Measurements from ENCODE around the gene STRBP.

STRBP gene

GRCh38 chr9:123102375-123103113 lies 165.8 kb downstream of the STRBP start:
- DNase-seq (ENCODE audit: low read depth in 2 of 3, low spot score in 1 of 3) = no peak

- no peak for DNase-seq (ENCODE audit: low read depth in 2 of 3, low spot score in 1 of 3)
Measured at GRCh38 chr9:123099548-123099947, 168.8 kb downstream of the STRBP start.

GRCh38 chr9:123099042-123099441 lies 169.3 kb downstream of the STRBP start:
- DNase-seq (ENCODE audit: low read depth in 2 of 3, low spot score in 1 of 3) = no peak

GRCh38 chr9:123098096-123098459 lies 170.3 kb downstream of the STRBP start:
- no peak for DNase-seq (ENCODE audit: low read depth in 2 of 3, low spot score in 1 of 3)

- no peak for DNase-seq (ENCODE audit: low read depth in 2 of 3, low spot score in 1 of 3)
Measured at GRCh38 chr9:123097430-123098095, 170.8 kb downstream of the STRBP start.

GRCh38 chr9:123096987-123097386 lies 171.4 kb downstream of the STRBP start:
- DNase-seq (ENCODE audit: low read depth in 2 of 3, low spot score in 1 of 3) = no peak

- DNase-seq (ENCODE audit: low read depth in 2 of 3, low spot score in 1 of 3) = no peak
Measured at GRCh38 chr9:123093141-123093540, 175.2 kb downstream of the STRBP start.

- DNase-seq (ENCODE audit: low read depth in 2 of 3, low spot score in 1 of 3) = no peak
Measured at GRCh38 chr9:123091459-123091858, 176.9 kb downstream of the STRBP start.

- no peak for DNase-seq (ENCODE audit: low read depth in 2 of 3, low spot score in 1 of 3)
Measured at GRCh38 chr9:123090956-123091355, 177.4 kb downstream of the STRBP start.

- DNase-seq (ENCODE audit: low read depth in 2 of 3, low spot score in 1 of 3) = no peak
Measured at GRCh38 chr9:123090198-123090896, 178.0 kb downstream of the STRBP start.

GRCh38 chr9:123089790-123090189 lies 178.6 kb downstream of the STRBP start:
- DNase-seq (ENCODE audit: low read depth in 2 of 3, low spot score in 1 of 3) = no peak

- DNase-seq (ENCODE audit: low read depth in 2 of 3, low spot score in 1 of 3) = no peak
Measured at GRCh38 chr9:123089040-123089439, 179.3 kb downstream of the STRBP start.

- DNase-seq (ENCODE audit: low read depth in 2 of 3, low spot score in 1 of 3) = no peak
Measured at GRCh38 chr9:123087359-123087888, 181.0 kb downstream of the STRBP start.

- no peak for DNase-seq (ENCODE audit: low read depth in 2 of 3, low spot score in 1 of 3)
Measured at GRCh38 chr9:123085916-123086315, 182.5 kb downstream of the STRBP start.

GRCh38 chr9:123084256-123084655 lies 184.1 kb downstream of the STRBP start:
- DNase-seq (ENCODE audit: low read depth in 2 of 3, low spot score in 1 of 3) = no peak

GRCh38 chr9:123083680-123084079 lies 184.7 kb downstream of the STRBP start:
- no peak for DNase-seq (ENCODE audit: low read depth in 2 of 3, low spot score in 1 of 3)

GRCh38 chr9:123081824-123082223 lies 186.6 kb downstream of the STRBP start:
- DNase-seq (ENCODE audit: low read depth in 2 of 3, low spot score in 1 of 3) = peak in 1 of 3 donors; percentile 21

- DNase-seq (ENCODE audit: low read depth in 2 of 3, low spot score in 1 of 3) = no peak
Measured at GRCh38 chr9:123080444-123080843, 187.9 kb downstream of the STRBP start.

GRCh38 chr9:123074628-123075027 lies 193.8 kb downstream of the STRBP start:
- DNase-seq (ENCODE audit: low read depth in 2 of 3, low spot score in 1 of 3) = no peak

- no peak for DNase-seq (ENCODE audit: low read depth in 2 of 3, low spot score in 1 of 3)
Measured at GRCh38 chr9:123073991-123074422, 194.4 kb downstream of the STRBP start.

GRCh38 chr9:123073441-123073840 lies 194.9 kb downstream of the STRBP start:
- DNase-seq (ENCODE audit: low read depth in 2 of 3, low spot score in 1 of 3) = no peak
